Smooth muscle cell (in vitro differentiated cells): Measurements from ENCODE around the gene WDR64. TPM values are rescaled to one million over a fixed set of nuclear protein-coding genes. Genes with fewer than 3 reads are reported as not detected.
A peak's percentile ranks its signal among the peaks of the same experiment; 100 is the strongest.

Experiments
- DNase-seq: peaks from one replicate; lab custom pipeline; 2025; ENCODE audit not compliant: unreplicated experiment; lab: John Stamatoyannopoulos, UW
- H2AFZ ChIP-seq: fragments of 200-600 bp; sonication (generic); 2 replicates; pipeline ENCODE4 v1.6.0; 2016; ENCODE audit warnings: antibody characterized with exemption, low read depth, mild to moderate bottlenecking
- H3F3A ChIP-seq: fragments of 200-600 bp; sonication (generic); 2 replicates; pipeline ENCODE4 v1.6.0; 2017; ENCODE audit warnings: antibody characterized with exemption, low read depth
- H3K27ac ChIP-seq: fragments of 200-600 bp; sonication (generic); 2 replicates; pipeline ENCODE4 v1.5.1; 2016; ENCODE audit warnings: low read depth, mild to moderate bottlenecking
- H3K27me3 ChIP-seq: fragments of 200-600 bp; sonication (generic); 2 replicates; pipeline ENCODE4 v1.6.1; 2016; ENCODE audit warnings: low read depth, mild to moderate bottlenecking
- H3K36me3 ChIP-seq: fragments of 200-600 bp; sonication (generic); 2 replicates; pipeline ENCODE4 v1.5.1; 2016; ENCODE audit warnings: low read depth
- H3K4me1 ChIP-seq: fragments of 200-600 bp; sonication (generic); 2 replicates; pipeline ENCODE4 v1.5.1; 2016; ENCODE audit warnings: low read depth
- H3K4me2 ChIP-seq: fragments of 200-600 bp; sonication (generic); 2 replicates; pipeline ENCODE4 v1.6.0; 2016; ENCODE audit warnings: mild to moderate bottlenecking
- H3K4me3 ChIP-seq: fragments of 200-600 bp; sonication (generic); 2 replicates; pipeline ENCODE4 v1.5.1; 2016; ENCODE audit warnings: mild to moderate bottlenecking
- H3K79me2 ChIP-seq: fragments of 200-600 bp; sonication (generic); 2 replicates; pipeline ENCODE4 v1.6.0; 2016; ENCODE audit warnings: low read depth, mild to moderate bottlenecking
- H3K9ac ChIP-seq: fragments of 200-600 bp; sonication (generic); 2 replicates; pipeline ENCODE4 v1.6.0; 2016; ENCODE audit warnings: low read depth
- H3K9me3 ChIP-seq: fragments of 200-600 bp; sonication (generic); replicated peaks from 2 replicates; pipeline ENCODE4 v1.5.1; 2016; ENCODE audit warnings: low read depth
- H4K20me1 ChIP-seq: fragments of 200-600 bp; sonication (generic); 2 replicates; pipeline ENCODE4 v1.6.0; 2016; ENCODE audit warnings: low read depth
- CTCF ChIP-seq: fragments of 200-600 bp; sonication (generic); IDR thresholded peaks from 2 replicates; pipeline ENCODE4 v1.5.1; 2017; ENCODE audit warnings: borderline replicate concordance, mild to moderate bottlenecking, antibody characterized with exemption; ENCODE audit not compliant: insufficient read depth, poor library complexity, severe bottlenecking
- WGBS: methylation state at CpG from one replicate; pipeline ENCODE4 v1.1.7; 2016; ENCODE audit warnings: low lambda C conversion rate; 5-methylcytosine and 5-hydroxymethylcytosine counted together
- polyA plus RNA-seq: library from polyadenylated mRNA; unstranded; fragments of >200 nt; fragmentation: Nextera tagmentation; extraction: Ambion mirVana; gene quantifications from 2 replicates; pipeline ENCODE4 v1.2.1, GENCODE V29; 2016
- total RNA-seq: library from RNA; depleted of rRNA; stranded (reverse); fragments of >200 nt; gene quantifications from 2 replicates; pipeline ENCODE4 v1.2.3, GENCODE V29; 2014

Gene WDR64
- total and polyA plus RNA-seq, 2 experiments from 2014 or later: not detected

- H3K9me3 ChIP-seq: no peaks in the 10 kb centered on the region
- 100% methylated on average over 1 of the region's 1 CpG for WGBS
Observed at GRCh38 chr1:241642593-241642944, 9.5 kb upstream of the WDR64 start.

GRCh38 chr1:241644259-241644658 lies 7.8 kb upstream of the WDR64 start:
- peaks cover 6% of the 10 kb centered on the region for H3F3A ChIP-seq
- TF ChIP-seq CTCF: no peak
- H4K20me1 ChIP-seq: no peaks in the 10 kb centered on the region
- H3K79me2 ChIP-seq: peaks cover 2% of the 10 kb centered on the region
- H3K4me3 ChIP-seq: no peak overlapping the region
- H3K4me2 ChIP-seq: no peak overlapping the region
- DNase-seq: no peak
- no peaks in the 10 kb centered on the region for H3K27me3 ChIP-seq
- no peak overlapping the region for H3K27ac ChIP-seq
- H3K9ac ChIP-seq: no peak overlapping the region
- no peak overlapping the region for H2AFZ ChIP-seq
- no peaks in the 10 kb centered on the region for H3K9me3 ChIP-seq
- H3K36me3 ChIP-seq: no peaks in the 10 kb centered on the region
- 98% methylated on average over 2 of the region's 2 CpGs for WGBS
- no peaks in the 10 kb centered on the region for H3K4me1 ChIP-seq

More at GRCh38 chr1:241642593-241642944, 9.5 kb upstream of the WDR64 start:
- Histone ChIP-seq H3K4me2 (no peak overlapping the region), H3K27ac (no peak overlapping the region), H3K4me1 (peaks cover 14% of the 10 kb centered on the region), H3F3A (peaks cover 6% of the 10 kb centered on the region), H3K79me2 (peaks cover 19% of the 10 kb centered on the region), H3K9ac (no peak overlapping the region), H4K20me1 (peaks cover 7% of the 10 kb centered on the region), H2AFZ (no peak overlapping the region), H3K27me3 (no peaks in the 10 kb centered on the region), H3K4me3 (no peak overlapping the region), H3K36me3 (no peaks in the 10 kb centered on the region)
- no peak for DNase-seq
- TF ChIP-seq CTCF: no peak

GRCh38 chr1:241645199-241645598 lies 6.9 kb upstream of the WDR64 start:
- H3K9ac ChIP-seq: no peak overlapping the region
- DNase-seq: no peak
- H2AFZ ChIP-seq: no peak overlapping the region
- H3K27ac ChIP-seq: no peak overlapping the region
- peaks cover 6% of the 10 kb centered on the region for H3F3A ChIP-seq
- no peaks in the 10 kb centered on the region for H4K20me1 ChIP-seq
- H3K4me2 ChIP-seq: no peak overlapping the region
- H3K36me3 ChIP-seq: no peaks in the 10 kb centered on the region
- H3K4me1 ChIP-seq: no peaks in the 10 kb centered on the region
- no peak for TF ChIP-seq CTCF
- H3K27me3 ChIP-seq: no peaks in the 10 kb centered on the region
- no peak overlapping the region for H3K4me3 ChIP-seq
- no peaks in the 10 kb centered on the region for H3K79me2 ChIP-seq
- H3K9me3 ChIP-seq: no peaks in the 10 kb centered on the region
- WGBS: 81% methylated on average over 4 of the region's 4 CpGs

GRCh38 chr1:241646201-241646600 lies 5.9 kb upstream of the WDR64 start:
- Histone ChIP-seq H3K4me3 (no peak overlapping the region), H3K36me3 (no peaks in the 10 kb centered on the region), H3K27ac (no peak overlapping the region), H3K9me3 (no peaks in the 10 kb centered on the region), H3K4me2 (no peak overlapping the region), H3K9ac (no peak overlapping the region), H2AFZ (peak overlapping the region; percentile 4), H3K79me2 (no peaks in the 10 kb centered on the region), H3F3A (no peaks in the 10 kb centered on the region), H3K4me1 (no peaks in the 10 kb centered on the region), H3K27me3 (no peaks in the 10 kb centered on the region), H4K20me1 (no peaks in the 10 kb centered on the region)
- no peak for TF ChIP-seq CTCF
- WGBS: 59% methylated on average over 7 of the region's 7 CpGs
- no peak for DNase-seq
